Measurements from ENCODE around the gene BRD7.

Gene BRD7

GRCh38 chr16:50403491-50403890 is 34.7 kb upstream of the BRD7 start:
- no peak for DNase-seq (ENCODE audit: low read depth)
- H3K4me3 ChIP-seq (replicated peaks; ENCODE audit: low read depth, low read length): no peak overlapping the region
- TF ChIP-seq CTCF (IDR thresholded peaks at IDR 0.05; ENCODE audit: low read length, missing control alignments): no peak

GRCh38 chr16:50402298-50402895 is 33.6 kb upstream of the BRD7 start:
- DNase-seq (ENCODE audit: low read depth): no peak
- H3K4me3 ChIP-seq (replicated peaks; ENCODE audit: low read depth, low read length): no peak overlapping the region
- TF ChIP-seq CTCF (IDR thresholded peaks at IDR 0.05; ENCODE audit: low read length, missing control alignments): no peak

GRCh38 chr16:50401355-50401754 is 32.6 kb upstream of the BRD7 start:
- DNase-seq (ENCODE audit: low read depth): no peak
- no peak overlapping the region for H3K4me3 ChIP-seq (replicated peaks; ENCODE audit: low read depth, low read length)
- TF ChIP-seq CTCF (IDR thresholded peaks at IDR 0.05; ENCODE audit: low read length, missing control alignments): no peak

- no peak overlapping the region for H3K4me3 ChIP-seq (replicated peaks; ENCODE audit: low read depth, low read length)
- TF ChIP-seq CTCF (IDR thresholded peaks at IDR 0.05; ENCODE audit: low read length, missing control alignments): no peak
- DNase-seq (ENCODE audit: low read depth): no peak
Measured at GRCh38 chr16:50400967-50401348, 32.2 kb upstream of the BRD7 start.

GRCh38 chr16:50400312-50400966 is 31.7 kb upstream of the BRD7 start:
- no peak overlapping the region for H3K4me3 ChIP-seq (replicated peaks; ENCODE audit: low read depth, low read length)
- no peak for TF ChIP-seq CTCF (IDR thresholded peaks at IDR 0.05; ENCODE audit: low read length, missing control alignments)
- DNase-seq (ENCODE audit: low read depth): no peak

GRCh38 chr16:50399411-50399810 is 30.6 kb upstream of the BRD7 start:
- DNase-seq (ENCODE audit: low read depth): no peak
- H3K4me3 ChIP-seq (replicated peaks; ENCODE audit: low read depth, low read length): no peak overlapping the region
- no peak for TF ChIP-seq CTCF (IDR thresholded peaks at IDR 0.05; ENCODE audit: low read length, missing control alignments)

- no peak for DNase-seq (ENCODE audit: low read depth)
- H3K4me3 ChIP-seq (replicated peaks; ENCODE audit: low read depth, low read length): no peak overlapping the region
- no peak for TF ChIP-seq CTCF (IDR thresholded peaks at IDR 0.05; ENCODE audit: low read length, missing control alignments)
Measured at GRCh38 chr16:50398336-50398735, 29.5 kb upstream of the BRD7 start.

Measured in fibroblast of pulmonary artery (primary cell).